HCT116 (cell line): ENCODE measurements around the gene UCHL3. TPM values are rescaled to one million over a fixed set of nuclear protein-coding genes. Genes with fewer than 3 reads are reported as not detected.

ENCODE experiments used
- ATAC-seq: fragments of 200-7000 bp; cut with Tn5 transposase; 2 replicates; pipeline ENCODE4 v1.9.1; 2020; ENCODE audit warnings: mild to moderate bottlenecking, moderate library complexity
- BruUV-seq: library from RNA; stranded (reverse); fragments of 400-500 nt; replicated peaks from 2 replicates; lab custom pipeline; 2021; lab: Mats Ljungman, UMichigan
- CTCF ChIA-PET: fragments of 300-600 bp; sonication (Branson Sonifier 250); formaldehyde crosslinking; loops from one replicate; lab custom pipeline; 2021; ENCODE audit warnings: antibody characterized with exemption; lab: Charles Lee
- POLR2A ChIA-PET: fragments of 300-600, 350-600 bp; sonication (Branson Sonifier 250); formaldehyde crosslinking; loops from one replicate; lab custom pipeline; 2021; ENCODE audit warnings: antibody characterized with exemption; lab: Charles Lee
- RAD21 ChIA-PET, 2 experiments: fragments of 300-600 bp; sonication (Branson Sonifier 250); formaldehyde crosslinking; loops; one replicate each; lab custom pipeline; 2023; ENCODE audit warnings: low total read pairs in 2 of 2; ENCODE audit not compliant: uncharacterized antibody in 2 of 2, unreplicated experiment in 2 of 2, low non-redundant PET in 1 of 2; lab: Charles Lee
- DNase-seq: peaks from one replicate; pipeline ENCODE4 v3.0.0-alpha.2; 2010; ENCODE audit warnings: low read depth, low spot score
- H2AFZ ChIP-seq: fragments of 200-600 bp; shearing (Covaris generic), sonication (generic); 2 replicates; pipeline ENCODE4 v1.6.1; 2017; ENCODE audit warnings: low read depth, mixed run types, mixed read lengths, antibody characterized with exemption, low read length; ENCODE audit not compliant: poor library complexity, severe bottlenecking
- H3K27ac ChIP-seq: 2 replicates; pipeline ENCODE4 v1.5.1; 2012; ENCODE audit warnings: low read depth, low read length
- H3K27me3 ChIP-seq: fragments of 200-600 bp; sonication (generic); 2 replicates; pipeline ENCODE4 v1.6.1; 2016; ENCODE audit warnings: mixed run types, low read length, mixed read lengths; ENCODE audit not compliant: insufficient read depth
- H3K36me3 ChIP-seq, 2 experiments: fragments of 200-500 bp in 1 of 2; fragments of 200-600 bp in 1 of 2; sonication (Bioruptor generic) in 1 of 2; sonication (generic) in 1 of 2; 2 replicates each; pipeline versions ENCODE4 v1.5.1 to v1.6.1; 2014 to 2016; ENCODE audit warnings: low read length in 2 of 2, inconsistent platforms in 1 of 2, mixed read lengths in 1 of 2, mixed run types in 1 of 2; ENCODE audit not compliant: insufficient read depth in 2 of 2, control insufficient read depth in 1 of 2
- H3K4me1 ChIP-seq, 2 experiments: fragments of 200-600 bp in 1 of 2; sonication (generic) in 1 of 2; 2 replicates each; pipeline versions ENCODE4 v1.5.1 to v1.6.1; 2012 to 2017; ENCODE audit warnings: low read length in 2 of 2, inconsistent platforms in 1 of 2, mild to moderate bottlenecking in 1 of 2, mixed read lengths in 1 of 2, mixed run types in 1 of 2, moderate library complexity in 1 of 2; ENCODE audit not compliant: insufficient read depth in 2 of 2, control insufficient read depth in 1 of 2
- H3K4me2 ChIP-seq: fragments of 200-600 bp; sonication (generic); 2 replicates; pipeline ENCODE4 v1.6.1; 2017; ENCODE audit warnings: mixed run types, low read length, mixed read lengths
- H3K4me3 ChIP-seq, 2 experiments: fragments of 200-600 bp in 1 of 2; sonication (generic) in 1 of 2; replicated peaks in 1 of 2; 2 replicates each; pipeline ENCODE4 v1.5.1; 2011 to 2016; ENCODE audit warnings: low read length in 2 of 2, control low read depth in 1 of 2, low read depth in 1 of 2, mild to moderate bottlenecking in 1 of 2, mixed read lengths in 1 of 2, mixed run types in 1 of 2
- H3K79me2 ChIP-seq: fragments of 200-600 bp; sonication (generic); 2 replicates; pipeline ENCODE4 v1.6.1; 2017; ENCODE audit warnings: mild to moderate bottlenecking, mixed run types, low read length, moderate library complexity, mixed read lengths; ENCODE audit not compliant: insufficient read depth
- H3K9ac ChIP-seq: fragments of 200-600 bp; sonication (generic); 2 replicates; pipeline ENCODE4 v1.6.1; 2016; ENCODE audit warnings: low read length, mixed read lengths
- H3K9me2 ChIP-seq: fragments of 200-600 bp; sonication (generic), shearing (Covaris generic); 2 replicates; pipeline ENCODE4 v1.6.1; 2017; ENCODE audit warnings: mixed run types, mild to moderate bottlenecking, moderate library complexity; ENCODE audit not compliant: insufficient read depth
- H3K9me3 ChIP-seq, 2 experiments: fragments of 200-500 bp in 1 of 2; fragments of 200-600 bp in 1 of 2; sonication (Bioruptor generic) in 1 of 2; sonication (generic) in 1 of 2; 2 replicates each; pipeline ENCODE4 v1.6.1; 2014 to 2017; ENCODE audit warnings: low read length in 2 of 2, mixed read lengths in 2 of 2, inconsistent platforms in 1 of 2, low read depth in 1 of 2, mild to moderate bottlenecking in 1 of 2, mixed run types in 1 of 2, moderate library complexity in 1 of 2; ENCODE audit not compliant: control insufficient read depth in 1 of 2, insufficient read depth in 1 of 2
- H4K20me1 ChIP-seq: fragments of 200-600 bp; sonication (generic), shearing (Covaris generic); 2 replicates; pipeline ENCODE4 v1.6.1; 2017; ENCODE audit warnings: mixed run types, mild to moderate bottlenecking, moderate library complexity; ENCODE audit not compliant: insufficient read depth
- CEBPB ChIP-seq: IDR thresholded peaks from 2 replicates; pipeline ENCODE4 v1.6.1; 2012; ENCODE audit warnings: low read depth
- CTCF ChIP-seq, 3 experiments: fragments of 200-600 bp in 1 of 3; sonication (generic) in 1 of 3; IDR thresholded peaks in 2 of 3; conservative IDR thresholded peaks in 1 of 3; 2 replicates each; pipeline ENCODE4 v1.5.1; 2012 to 2017; ENCODE audit warnings: low read depth in 2 of 3, low read length in 2 of 3, antibody characterized with exemption in 1 of 3, borderline replicate concordance in 1 of 3, control low read depth in 1 of 3, mild to moderate bottlenecking in 1 of 3, mixed read lengths in 1 of 3, mixed run types in 1 of 3, moderate library complexity in 1 of 3; ENCODE audit not compliant: insufficient read depth in 1 of 3
- ELF1 ChIP-seq: IDR thresholded peaks from 2 replicates; pipeline ENCODE4 v1.6.1; 2012; ENCODE audit warnings: low read depth, borderline replicate concordance
- EZH2 ChIP-seq: fragments of 200-600 bp; sonication (generic); IDR thresholded peaks from 2 replicates; pipeline ENCODE4 v1.6.1; 2017; ENCODE audit warnings: antibody characterized with exemption, mixed run types
- FOSL1 ChIP-seq: IDR thresholded peaks from 2 replicates; pipeline ENCODE4 v1.6.1; 2012; ENCODE audit warnings: low read depth
- MAX ChIP-seq: IDR thresholded peaks from 2 replicates; pipeline ENCODE4 v1.6.1; 2012
- POLR2A ChIP-seq: IDR thresholded peaks from 2 replicates; pipeline ENCODE4 v1.7.0; 2011; ENCODE audit warnings: borderline replicate concordance; ENCODE audit not compliant: insufficient read depth, insufficient read length; ENCODE audit errors: extremely low read depth
- SIN3A ChIP-seq: IDR thresholded peaks from 2 replicates; pipeline ENCODE4 v1.6.1; 2012; ENCODE audit warnings: low read depth
- TCF7L2 ChIP-seq: IDR thresholded peaks from 2 replicates; pipeline ENCODE4 v1.7.0; 2011; ENCODE audit warnings: borderline replicate concordance, inconsistent platforms; ENCODE audit not compliant: insufficient read depth, insufficient read length; ENCODE audit errors: extremely low read depth
- YY1 ChIP-seq: IDR thresholded peaks from 2 replicates; pipeline ENCODE4 v1.6.1; 2011; ENCODE audit warnings: low read length, low read depth, moderate library complexity, mild to moderate bottlenecking; ENCODE audit not compliant: insufficient replicate concordance; ENCODE audit errors: extremely low read depth
- ZBTB33 ChIP-seq: IDR thresholded peaks from 2 replicates; pipeline ENCODE4 v1.6.1; 2011; ENCODE audit warnings: mild to moderate bottlenecking, low read length, moderate library complexity; ENCODE audit not compliant: insufficient replicate concordance; ENCODE audit errors: extremely low read depth
- ZFX ChIP-seq: fragments of 450-650 bp; IDR thresholded peaks from 2 replicates; pipeline ENCODE4 v1.6.1; 2017
- ZNF274 ChIP-seq: fragments of 200-500 bp; sonication (Bioruptor generic); IDR thresholded peaks from 2 replicates; pipeline ENCODE4 v1.6.1; 2014; ENCODE audit warnings: mild to moderate bottlenecking, low read depth, low read length, inconsistent platforms
- intact Hi-C: fragments of 100-400 bp; cut with micrococcal nuclease; formaldehyde crosslinking; loops from 2 replicates; pipeline ENCODE4 v1.10.0; 2022
- total RNA-seq: library from RNA; stranded (reverse); gene quantifications from one replicate; pipeline ENCODE4 v1.2.1, GENCODE V29; 2021; ENCODE audit not compliant: unreplicated experiment

The UCHL3 gene
- total RNA-seq, 1 experiment from 2014 or later = 32.4 TPM

- peaks cover 20% of the 10 kb centered on the region for H3K79me2 ChIP-seq
- H3K9me3 ChIP-seq = no peaks in the 10 kb centered on the region
- TF ChIP-seq TCF7L2 (no peak), YY1 (no peak), POLR2A (no peak)
- TF ChIP-seq, all 23 proteins: peak for 0
- Histone ChIP-seq H3K9ac (no peak overlapping the region), H3K4me1 (peaks cover 3% of the 10 kb centered on the region in 2 experiments; a peak in 3 of 4 replicates), H3K4me3 (no peak overlapping the region), H3K9me2 (no peaks in the 10 kb centered on the region), H3K27me3 (no peaks in the 10 kb centered on the region), H3K4me2 (no peak overlapping the region), H2AFZ (no peak overlapping the region), H3K27ac (no peak overlapping the region), H3K36me3 (no peaks in the 10 kb centered on the region), H4K20me1 (no peaks in the 10 kb centered on the region)
- ChIA-PET POLR2A (no interaction called here), CTCF (no interaction called here), RAD21 (no interaction called here)
- ATAC-seq (no peak), DNase-seq (no peak)
- intact Hi-C loops = no loop called here
- BruUV-seq = no TSS peak
Observed at GRCh38 chr13:75555836-75556235, 6.2 kb downstream of the UCHL3 start.

- ATAC-seq = no peak
- H3K9ac ChIP-seq = no peak overlapping the region
- H3K9me3 ChIP-seq = no peaks in the 10 kb centered on the region
- H2AFZ ChIP-seq = no peak overlapping the region
- no peaks in the 10 kb centered on the region for H3K27me3 ChIP-seq
- POLR2A ChIA-PET = no interaction called here
- RAD21 ChIA-PET = no interaction called here
- intact Hi-C loops = no loop called here
- 0 out of 4 replicates have a peak, but pooled peaks cover 0 to 2% of the 10 kb centered on the region in 2 experiments for H3K36me3 ChIP-seq
- H4K20me1 ChIP-seq = no peaks in the 10 kb centered on the region
- peaks cover 13% of the 10 kb centered on the region for H3K79me2 ChIP-seq
- DNase-seq = no peak
- no peaks in the 10 kb centered on the region for H3K9me2 ChIP-seq
- no peak overlapping the region for H3K27ac ChIP-seq
- no TSS peak for BruUV-seq
- H3K4me3 ChIP-seq = no peak overlapping the region
- H3K4me1 ChIP-seq = no peaks in the 10 kb centered on the region
- TF ChIP-seq CEBPB (no peak), YY1 (no peak), FOSL1 (no peak), ZNF274 (no peak), EZH2 (no peak), MAX (no peak), CTCF (IDR thresholded peaks at IDR 0.05 in 2 of 3, conservative IDR thresholded peaks at IDR 0.05 in 1 of 3; ENCODE audit: borderline replicate concordance in 1 of 3, insufficient read depth in 1 of 3, low read depth in 2 of 3, low read length in 2 of 3) (no peak), ZBTB33 (no peak), ELF1 (no peak), SIN3A (no peak), ZFX (no peak), POLR2A (no peak)
- TF ChIP-seq, all 23 proteins: peak for 0
- CTCF ChIA-PET = no interaction called here
- no peak overlapping the region for H3K4me2 ChIP-seq
Observed at GRCh38 chr13:75556961-75557360, 7.4 kb downstream of the UCHL3 start.
